ENCODE data around the gene MACROD2.

Gene MACROD2

DNA sequence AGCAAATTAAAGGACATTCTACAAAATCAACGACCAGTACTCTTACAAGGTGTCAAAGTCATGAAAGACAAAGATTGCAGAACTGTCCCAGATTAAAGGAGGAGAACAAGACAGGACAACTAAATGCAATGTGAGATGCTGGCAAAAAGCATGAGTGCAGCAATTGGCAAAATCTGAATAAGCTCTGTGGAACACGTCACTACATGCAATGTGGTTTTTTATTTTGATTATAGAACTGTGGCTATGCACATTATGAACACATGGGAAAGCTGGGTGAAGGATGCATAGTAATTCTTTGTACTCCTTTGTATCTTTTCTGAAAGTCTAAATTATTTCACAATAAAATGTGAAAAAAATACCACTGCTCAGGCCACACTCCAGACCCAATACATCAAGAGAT lies 2068.6 kb downstream of the MACROD2 start:
- no peak overlapping the region for H3K4me3 ChIP-seq (ENCODE audit: low read length)
- TF ChIP-seq, protein P1, sequence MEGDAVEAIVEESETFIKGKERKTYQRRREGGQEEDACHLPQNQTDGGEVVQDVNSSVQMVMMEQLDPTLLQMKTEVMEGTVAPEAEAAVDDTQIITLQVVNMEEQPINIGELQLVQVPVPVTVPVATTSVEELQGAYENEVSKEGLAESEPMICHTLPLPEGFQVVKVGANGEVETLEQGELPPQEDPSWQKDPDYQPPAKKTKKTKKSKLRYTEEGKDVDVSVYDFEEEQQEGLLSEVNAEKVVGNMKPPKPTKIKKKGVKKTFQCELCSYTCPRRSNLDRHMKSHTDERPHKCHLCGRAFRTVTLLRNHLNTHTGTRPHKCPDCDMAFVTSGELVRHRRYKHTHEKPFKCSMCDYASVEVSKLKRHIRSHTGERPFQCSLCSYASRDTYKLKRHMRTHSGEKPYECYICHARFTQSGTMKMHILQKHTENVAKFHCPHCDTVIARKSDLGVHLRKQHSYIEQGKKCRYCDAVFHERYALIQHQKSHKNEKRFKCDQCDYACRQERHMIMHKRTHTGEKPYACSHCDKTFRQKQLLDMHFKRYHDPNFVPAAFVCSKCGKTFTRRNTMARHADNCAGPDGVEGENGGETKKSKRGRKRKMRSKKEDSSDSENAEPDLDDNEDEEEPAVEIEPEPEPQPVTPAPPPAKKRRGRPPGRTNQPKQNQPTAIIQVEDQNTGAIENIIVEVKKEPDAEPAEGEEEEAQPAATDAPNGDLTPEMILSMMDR (conservative IDR thresholded peaks at IDR 0.05; ENCODE audit: low read depth, low read length), result no peak
- no peak for DNase-seq (ENCODE audit: low read depth)

DNA sequence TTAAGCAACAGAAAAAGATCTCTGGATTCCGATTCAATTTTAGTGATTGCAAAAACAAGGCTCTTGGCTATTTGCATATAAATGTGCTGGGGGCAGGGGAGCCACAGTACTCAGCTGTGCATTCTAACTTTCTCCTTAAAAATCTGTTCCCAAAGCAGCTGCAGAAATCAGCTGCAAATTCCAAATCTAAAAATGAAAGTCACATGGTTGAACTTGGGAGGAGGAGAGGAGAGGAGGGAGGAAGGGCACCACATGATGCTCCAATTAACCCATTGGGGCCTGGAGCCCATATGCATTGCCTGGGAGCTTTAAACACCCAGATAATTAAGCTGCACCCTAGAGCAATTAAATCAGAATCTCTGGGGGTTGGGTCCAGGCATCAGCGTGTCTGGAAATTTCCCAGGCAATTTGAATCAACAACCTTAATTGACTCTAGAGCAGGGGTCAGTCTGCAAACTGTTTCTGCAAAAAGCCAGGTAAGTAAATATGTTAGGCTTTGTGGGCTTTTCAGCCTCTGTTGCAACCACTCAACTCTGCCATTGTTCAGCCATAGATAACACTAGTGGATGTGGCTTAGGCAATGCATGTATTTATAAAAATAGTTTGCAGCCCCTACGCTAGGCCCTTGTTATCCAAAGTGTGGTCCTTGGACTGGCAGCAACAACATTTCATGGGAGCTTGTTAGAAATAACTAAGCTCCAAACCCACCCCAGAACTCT lies 2069.8 kb downstream of the MACROD2 start:
- TF ChIP-seq, protein P1 (conservative IDR thresholded peaks at IDR 0.05; ENCODE audit: low read depth, low read length), result no peak
- H3K4me3 ChIP-seq (ENCODE audit: low read length), result no peak overlapping the region
- DNase-seq (ENCODE audit: low read depth), result no peak

DNA sequence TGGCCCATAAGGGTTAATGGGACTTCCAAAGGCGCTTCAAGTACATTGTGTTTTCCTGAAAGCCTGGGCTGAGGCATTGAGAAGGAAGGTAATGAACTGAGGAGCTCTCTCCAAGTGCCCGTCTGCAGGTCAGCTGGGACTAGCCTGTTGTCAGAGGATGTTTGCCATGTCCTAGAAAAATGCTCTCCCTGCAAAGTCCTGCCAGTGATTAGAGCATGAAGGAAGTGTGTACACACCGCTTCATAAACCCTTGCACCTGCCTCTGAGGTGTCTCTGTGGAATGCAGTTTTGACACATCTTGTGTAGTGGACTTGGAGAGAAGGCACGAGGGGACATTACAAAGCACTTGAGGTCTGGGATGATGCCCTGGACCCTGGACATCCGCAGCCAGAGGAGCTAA lies 2071.3 kb downstream of the MACROD2 start:
- no peak overlapping the region for H3K4me3 ChIP-seq (ENCODE audit: low read length)
- DNase-seq (ENCODE audit: low read depth), result no peak
- TF ChIP-seq, protein P1 (conservative IDR thresholded peaks at IDR 0.05; ENCODE audit: low read depth, low read length), result no peak

DNA sequence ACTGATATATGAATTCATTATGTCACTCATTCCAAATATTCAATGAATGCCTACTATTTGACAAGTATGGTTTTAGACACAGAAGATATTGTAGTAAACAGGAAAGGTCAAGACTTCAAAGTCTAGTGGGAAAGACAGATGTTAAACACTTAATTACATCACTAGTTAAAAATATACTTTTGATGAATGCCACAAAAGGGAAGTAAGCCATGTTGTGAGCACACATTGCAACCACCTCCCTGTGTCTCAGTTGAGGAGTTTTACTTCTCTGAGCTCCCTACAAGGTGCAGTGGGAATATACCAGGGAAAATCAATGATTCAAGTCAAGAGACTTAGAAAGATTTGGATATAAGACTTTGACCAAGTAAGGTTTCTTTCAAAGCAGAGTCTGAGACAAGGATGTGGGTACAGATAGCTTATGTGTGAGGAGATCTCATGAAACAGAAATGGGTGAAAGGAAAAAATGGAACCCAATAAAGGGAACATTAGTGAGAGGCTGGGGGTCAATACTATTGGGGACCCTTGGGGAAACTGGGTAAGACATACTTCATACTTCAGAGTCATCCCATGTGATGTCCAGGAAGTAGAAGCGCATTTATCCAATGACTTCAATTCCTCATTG lies 2074.2 kb downstream of the MACROD2 start:
- DNase-seq (ENCODE audit: low read depth), result no peak
- H3K4me3 ChIP-seq (ENCODE audit: low read length), result no peak overlapping the region
- TF ChIP-seq, protein P1 (conservative IDR thresholded peaks at IDR 0.05; ENCODE audit: low read depth, low read length), result no peak

DNA sequence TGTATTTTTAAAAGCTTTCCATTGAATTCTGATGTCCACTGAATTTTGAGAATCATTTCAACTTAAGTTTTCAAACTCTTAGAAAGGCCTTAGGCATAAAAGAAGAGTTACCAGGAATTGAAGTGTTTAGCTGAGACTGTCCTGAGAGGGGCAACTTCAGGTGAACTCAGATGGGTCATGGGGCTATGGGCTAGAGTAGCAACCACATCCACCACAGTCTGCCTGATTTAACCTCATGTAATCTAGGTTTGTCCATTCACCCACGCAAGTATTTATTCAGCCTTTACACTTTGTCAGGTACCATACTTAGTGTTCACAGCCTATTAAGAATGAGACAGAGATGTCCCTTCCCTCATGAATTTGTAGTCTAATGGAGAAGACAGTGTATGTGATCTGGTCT lies 2076.9 kb downstream of the MACROD2 start:
- no peak for DNase-seq (ENCODE audit: low read depth)
- TF ChIP-seq, protein P1 (conservative IDR thresholded peaks at IDR 0.05; ENCODE audit: low read depth, low read length), result no peak
- no peak overlapping the region for H3K4me3 ChIP-seq (ENCODE audit: low read length)

DNA sequence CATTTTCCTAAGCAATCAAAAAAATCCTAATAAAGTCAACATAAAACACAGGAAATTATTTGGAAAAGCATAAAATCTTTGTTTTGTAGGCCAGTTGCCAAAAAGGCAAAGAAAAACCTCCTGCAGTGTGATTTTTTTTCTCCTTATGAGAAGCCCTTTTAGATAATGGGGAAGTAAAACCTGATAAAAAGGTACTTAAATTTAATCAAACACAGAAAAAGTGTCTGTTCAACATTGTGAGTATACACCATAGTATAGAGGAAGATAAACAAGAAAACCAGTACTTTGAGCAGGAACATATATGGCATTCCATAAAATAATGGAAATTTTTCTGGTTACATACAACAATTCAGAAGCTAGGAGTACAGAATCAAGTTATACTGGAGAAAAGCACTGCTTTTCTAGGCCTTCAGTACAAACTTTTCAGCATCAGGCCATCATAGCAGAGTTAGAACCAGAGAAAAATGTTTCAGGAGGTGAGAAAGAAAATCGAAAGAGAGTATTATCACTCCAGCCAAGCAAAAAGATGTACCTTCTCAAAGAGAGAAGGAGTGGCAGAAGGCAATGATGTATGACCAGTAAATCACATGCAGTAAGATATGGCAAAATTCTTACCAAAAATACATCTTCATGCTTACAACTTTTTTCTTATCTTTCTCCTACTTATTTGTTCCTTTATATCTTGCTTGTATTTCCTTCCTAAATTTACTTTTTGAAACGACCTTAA lies 2083.0 kb downstream of the MACROD2 start:
- no peak overlapping the region for H3K4me3 ChIP-seq (ENCODE audit: low read length)
- TF ChIP-seq, protein P1 (conservative IDR thresholded peaks at IDR 0.05; ENCODE audit: low read depth, low read length), result no peak
- no peak for DNase-seq (ENCODE audit: low read depth)

Measured in retinal pigment epithelial cell (primary cell).